Measurements from ENCODE around the gene ADGRE1.

GRCh38 chr19:6987850-6988249 is 100.5 kb downstream of the ADGRE1 start:
- TF ChIP-seq CTCF (IDR thresholded peaks at IDR 0.05; ENCODE audit: insufficient read depth, low read length, poor library complexity, severe bottlenecking) (no peak), EZH2phosphoT487 (conservative IDR thresholded peaks at IDR 0.05; ENCODE audit: low read length) (no peak)
